ENCODE results near the gene DOK3.

DOK3 gene

GRCh38 chr5:177545487-177546257 is 36.0 kb upstream of the DOK3 start:
- no peak for DNase-seq (ENCODE audit: extremely low read depth, low read depth)

GRCh38 chr5:177542816-177543465 is 33.3 kb upstream of the DOK3 start:
- no peak overlapping the region for H3K4me3 ChIP-seq (replicated peaks; ENCODE audit: low read depth, low read length)
- TF ChIP-seq CTCF (IDR thresholded peaks at IDR 0.05; ENCODE audit: low read depth, low read length, missing control alignments), result no peak
- DNase-seq (ENCODE audit: extremely low read depth, low read depth), result no peak

More at GRCh38 chr5:177545487-177546257, 36.0 kb upstream of the DOK3 start:
- H3K4me3 ChIP-seq (replicated peaks; ENCODE audit: low read depth, low read length), result no peak overlapping the region
- no peak for TF ChIP-seq CTCF (IDR thresholded peaks at IDR 0.05; ENCODE audit: low read depth, low read length, missing control alignments)

- no peak for TF ChIP-seq CTCF (IDR thresholded peaks at IDR 0.05; ENCODE audit: low read depth, low read length, missing control alignments)
- no peak overlapping the region for H3K4me3 ChIP-seq (replicated peaks; ENCODE audit: low read depth, low read length)
- DNase-seq (ENCODE audit: extremely low read depth, low read depth), result no peak
Observed at GRCh38 chr5:177540438-177540837, 30.8 kb upstream of the DOK3 start.

GRCh38 chr5:177539411-177539810 is 29.8 kb upstream of the DOK3 start:
- H3K4me3 ChIP-seq (replicated peaks; ENCODE audit: low read depth, low read length), result no peak overlapping the region
- DNase-seq (ENCODE audit: extremely low read depth, low read depth), result no peak
- no peak for TF ChIP-seq CTCF (IDR thresholded peaks at IDR 0.05; ENCODE audit: low read depth, low read length, missing control alignments)

GRCh38 chr5:177538876-177539275 is 29.2 kb upstream of the DOK3 start:
- no peak for DNase-seq (ENCODE audit: extremely low read depth, low read depth)
- TF ChIP-seq CTCF (IDR thresholded peaks at IDR 0.05; ENCODE audit: low read depth, low read length, missing control alignments), result no peak
- no peak overlapping the region for H3K4me3 ChIP-seq (replicated peaks; ENCODE audit: low read depth, low read length)

GRCh38 chr5:177537389-177538361 is 28.0 kb upstream of the DOK3 start:
- DNase-seq (ENCODE audit: extremely low read depth, low read depth), result no peak
- no peak overlapping the region for H3K4me3 ChIP-seq (replicated peaks; ENCODE audit: low read depth, low read length)
- no peak for TF ChIP-seq CTCF (IDR thresholded peaks at IDR 0.05; ENCODE audit: low read depth, low read length, missing control alignments)

All from HFF-Myc (cell line).